Uterus (tissue), 4 donors: ENCODE data around the gene MID1. TPM values are rescaled to one million over a fixed set of nuclear protein-coding genes. Genes with fewer than 3 reads are reported as not detected.

Experiments
- DNase-seq, 2 donors: peaks; one replicate each; pipeline ENCODE4 v3.0.0-alpha.2; 2019 to 2020
- H3K27ac ChIP-seq, 2 donors: fragments of 200-600 bp; sonication (generic); 1 replicate in 1 of 2; 2 replicates in 1 of 2; pipeline ENCODE4 v1.5.1; 2016 to 2018
- H3K27me3 ChIP-seq, 2 donors: fragments of 200-600 bp; sonication (generic); one replicate each; pipeline ENCODE4 v1.5.1; 2018 to 2019; ENCODE audit warnings: control low read depth in 1 of 2
- H3K36me3 ChIP-seq, 2 donors: fragments of 200-600 bp; sonication (generic); one replicate each; pipeline ENCODE4 v1.5.1; 2019; ENCODE audit warnings: control low read depth in 1 of 2
- H3K4me1 ChIP-seq, 2 donors: fragments of 200-600 bp; sonication (generic); one replicate each; pipeline ENCODE4 v1.5.1; 2018 to 2019; ENCODE audit warnings: control low read depth in 1 of 2
- H3K4me3 ChIP-seq, 2 donors: fragments of 200-600 bp; sonication (generic); 1 replicate in 1 of 2; 2 replicates in 1 of 2; pipeline ENCODE4 v1.5.1; 2018 to 2019; ENCODE audit warnings: mild to moderate bottlenecking in 1 of 2
- H3K9me3 ChIP-seq, 2 donors: fragments of 200-600 bp; sonication (generic); one replicate each; pipeline ENCODE4 v1.5.1; 2019; ENCODE audit warnings: control low read depth in 1 of 2
- CTCF ChIP-seq, 4 experiments: fragments of 200-600 bp in 2 of 4; fragments of 450-650 bp in 2 of 4; sonication (generic) in 2 of 4; IDR thresholded peaks; one replicate each; pipeline ENCODE4 v1.5.1; 2016 to 2019; ENCODE audit warnings: antibody characterized with exemption in 4 of 4, mild to moderate bottlenecking in 2 of 4, moderate library complexity in 1 of 4
- POLR2A ChIP-seq, 2 donors: fragments of 450-650 bp; IDR thresholded peaks; one replicate each; pipeline ENCODE4 v1.6.1; 2016; ENCODE audit warnings: antibody characterized with exemption in 2 of 2, mild to moderate bottlenecking in 1 of 2, moderate library complexity in 1 of 2
- intact Hi-C: fragments of 100-400 bp; cut with DNase I; formaldehyde crosslinking; loops from one replicate; pipeline ENCODE4 v1.15.1; 2023; ENCODE audit warnings: low total_unique reads
- total RNA-seq, 4 donors: library from RNA; depleted of rRNA in 3 of 4; stranded (reverse); fragments of >200 nt in 3 of 4; gene quantifications; one replicate each; pipeline versions ENCODE4 v1.1.0 to v1.2.4, GENCODE V29; 2014 to 2023
- donor health status: DM: yes; HTN: yes; CAD: no.

MID1 gene
- total RNA-seq, 4 donors from 2014 or later, result 9.1 to 29.2 (median 18.8) TPM

DNA sequence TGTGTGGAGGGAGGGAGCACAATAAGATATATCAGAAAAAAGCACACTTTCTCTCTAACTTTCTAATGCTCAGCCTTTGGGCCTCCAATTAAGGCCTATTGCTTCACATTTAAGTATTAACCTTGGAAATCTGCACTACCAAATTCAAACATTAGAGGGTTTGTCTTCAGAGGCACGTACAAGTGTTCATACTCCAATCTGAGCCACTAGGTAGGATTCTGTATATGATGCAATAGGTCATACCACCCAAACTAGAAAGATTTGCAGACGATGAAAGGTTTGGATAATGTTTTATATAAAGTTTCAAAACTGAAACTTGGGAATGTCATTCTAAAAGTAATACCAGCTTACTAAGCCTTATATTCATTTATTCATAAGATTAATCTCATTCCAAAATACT is 106.4 kb downstream of the MID1 start:
- Histone ChIP-seq H3K4me1 (no peaks in the 10 kb centered on the region), H3K27ac (no peak overlapping the region), H3K9me3 (no peaks in the 10 kb centered on the region), H3K36me3 (no peaks in the 10 kb centered on the region), H3K4me3 (no peak overlapping the region), H3K27me3 (no peaks in the 10 kb centered on the region)
- intact Hi-C loops, result no loop called here
- no peak for TF ChIP-seq CTCF (IDR thresholded peaks at IDR 0.05)
- no peak for DNase-seq

- Histone ChIP-seq H3K27ac (no peak overlapping the region), H3K4me1 (no peaks in the 10 kb centered on the region), H3K27me3 (no peaks in the 10 kb centered on the region), H3K9me3 (no peaks in the 10 kb centered on the region), H3K4me3 (no peak overlapping the region), H3K36me3 (no peaks in the 10 kb centered on the region)
- DNase-seq, result no peak
- intact Hi-C loops, result no loop called here
- TF ChIP-seq POLR2A (IDR thresholded peaks at IDR 0.05) (no peak), CTCF (IDR thresholded peaks at IDR 0.05) (no peak)
These were observed 107.6 kb downstream of the MID1 start for GRCh38 chrX:10512741-10513140.

DNA sequence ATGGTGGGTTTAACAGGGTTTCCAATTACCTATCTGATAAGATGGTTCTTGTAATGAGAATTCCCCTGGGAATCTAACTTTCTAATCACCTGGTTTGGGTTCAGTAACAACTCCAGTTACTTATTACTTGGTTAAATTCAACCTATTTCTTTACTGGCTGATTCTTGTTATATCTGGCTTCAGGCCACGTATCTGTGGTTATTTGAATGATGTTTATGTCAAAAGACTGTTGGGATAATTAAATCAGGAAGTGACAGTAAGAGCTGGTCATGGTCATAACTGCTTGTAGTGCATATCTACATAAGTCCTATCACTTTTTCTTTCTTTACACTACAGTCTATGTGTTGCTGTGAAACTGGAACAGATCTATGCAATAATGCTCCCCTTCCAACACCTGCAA is 108.1 kb downstream of the MID1 start:
- intact Hi-C loops, result no loop called here
- Histone ChIP-seq H3K27me3 (no peaks in the 10 kb centered on the region), H3K36me3 (no peaks in the 10 kb centered on the region), H3K9me3 (no peaks in the 10 kb centered on the region), H3K4me3 (no peak overlapping the region), H3K4me1 (no peaks in the 10 kb centered on the region), H3K27ac (no peak overlapping the region)
- TF ChIP-seq POLR2A (IDR thresholded peaks at IDR 0.05) (no peak), CTCF (IDR thresholded peaks at IDR 0.05) (no peak)
- no peak for DNase-seq

DNA sequence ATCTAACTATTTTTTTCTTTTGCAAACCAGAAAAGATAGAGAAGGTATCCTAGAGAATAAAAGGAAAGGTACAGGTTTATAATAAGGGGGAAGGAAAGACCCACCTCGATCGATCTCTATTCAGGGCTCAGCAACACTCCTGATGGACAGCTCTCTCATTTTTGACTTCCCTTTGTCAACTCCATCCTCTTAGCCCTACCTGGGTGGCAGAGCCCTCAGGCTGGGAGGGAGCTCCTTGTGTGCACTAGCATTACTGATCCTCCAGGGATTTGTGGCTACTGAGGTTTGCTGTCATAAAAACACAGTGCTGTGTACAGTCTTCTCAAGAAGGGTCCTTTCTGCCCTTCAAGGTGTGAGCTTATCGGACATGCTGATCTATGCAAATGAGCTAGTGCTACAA is 111.0 kb downstream of the MID1 start:
- TF ChIP-seq CTCF (IDR thresholded peaks at IDR 0.05), result no peak
- no peak for TF ChIP-seq POLR2A (IDR thresholded peaks at IDR 0.05)
- no peak overlapping the region for H3K27ac ChIP-seq
- H3K4me3 ChIP-seq, result no peak overlapping the region
- no peaks in the 10 kb centered on the region for H3K27me3 ChIP-seq
- H3K4me1 ChIP-seq, result no peaks in the 10 kb centered on the region
- no peaks in the 10 kb centered on the region for H3K9me3 ChIP-seq
- H3K36me3 ChIP-seq, result no peaks in the 10 kb centered on the region
- intact Hi-C loops, result no loop called here
- no peak for DNase-seq

- DNase-seq, result no peak
- Histone ChIP-seq H3K9me3 (no peaks in the 10 kb centered on the region), H3K27ac (no peak overlapping the region), H3K27me3 (no peaks in the 10 kb centered on the region), H3K36me3 (no peaks in the 10 kb centered on the region), H3K4me3 (no peak overlapping the region), H3K4me1 (no peaks in the 10 kb centered on the region)
- intact Hi-C loops, result no loop called here
- TF ChIP-seq CTCF (IDR thresholded peaks at IDR 0.05) (no peak), POLR2A (IDR thresholded peaks at IDR 0.05) (no peak)
These were observed 111.5 kb downstream of the MID1 start for GRCh38 chrX:10508891-10509290.
